ENCODE results near the gene CCDC124.

Gene CCDC124

GRCh38 chr19:17937371-17937900 is 4.6 kb downstream of the CCDC124 start:
- Histone ChIP-seq H3K9ac (ENCODE audit: low read length) (no peak overlapping the region), H3K27ac (ENCODE audit: low read depth, low read length) (no peak overlapping the region), H3K36me3 (ENCODE audit: insufficient read depth, low read length) (peaks cover 12% of the 10 kb centered on the region)

GRCh38 chr19:17938092-17938845 is 5.5 kb downstream of the CCDC124 start:
- H3K36me3 ChIP-seq (ENCODE audit: insufficient read depth, low read length), result peaks cover 12% of the 10 kb centered on the region
- H3K4me1 ChIP-seq (ENCODE audit: insufficient read depth, low read length), result peaks cover 8% of the 10 kb centered on the region
- no peak overlapping the region for H3K9ac ChIP-seq (ENCODE audit: low read length)
- H3K27ac ChIP-seq (ENCODE audit: low read depth, low read length), result no peak overlapping the region
- no peaks in the 10 kb centered on the region for H3K9me3 ChIP-seq (ENCODE audit: low read length)
- H3K27me3 ChIP-seq (ENCODE audit: control insufficient read depth in 1 of 2, insufficient read depth in 2 of 2, low read length in 2 of 2), result no peaks in the 10 kb centered on the region
- no peak overlapping the region for H3K4me3 ChIP-seq (ENCODE audit: low read depth in 1 of 2, low read length in 2 of 2)

More at GRCh38 chr19:17937371-17937900, 4.6 kb downstream of the CCDC124 start:
- Histone ChIP-seq H3K4me3 (ENCODE audit: low read depth in 1 of 2, low read length in 2 of 2) (no peak overlapping the region), H3K4me1 (ENCODE audit: insufficient read depth, low read length) (peaks cover 9% of the 10 kb centered on the region), H3K27me3 (ENCODE audit: control insufficient read depth in 1 of 2, insufficient read depth in 2 of 2, low read length in 2 of 2) (no peaks in the 10 kb centered on the region), H3K9me3 (ENCODE audit: low read length) (no peaks in the 10 kb centered on the region)

GRCh38 chr19:17942181-17942580 is 9.4 kb downstream of the CCDC124 start:
- H3K4me1 ChIP-seq (ENCODE audit: insufficient read depth, low read length), result peaks cover 15% of the 10 kb centered on the region
- H3K27ac ChIP-seq (ENCODE audit: low read depth, low read length), result no peak overlapping the region
- H3K9ac ChIP-seq (ENCODE audit: low read length), result no peak overlapping the region
- H3K36me3 ChIP-seq (ENCODE audit: insufficient read depth, low read length), result peaks cover 11% of the 10 kb centered on the region
- H3K27me3 ChIP-seq (ENCODE audit: control insufficient read depth in 1 of 2, insufficient read depth in 2 of 2, low read length in 2 of 2), result no peaks in the 10 kb centered on the region
- H3K9me3 ChIP-seq (ENCODE audit: low read length), result no peaks in the 10 kb centered on the region
- H3K4me3 ChIP-seq (ENCODE audit: low read depth in 1 of 2, low read length in 2 of 2), result no peak overlapping the region

GRCh38 chr19:17942582-17943273 is 9.9 kb downstream of the CCDC124 start:
- Histone ChIP-seq H3K4me3 (ENCODE audit: low read depth in 1 of 2, low read length in 2 of 2) (no peak overlapping the region), H3K27ac (ENCODE audit: low read depth, low read length) (no peak overlapping the region), H3K36me3 (ENCODE audit: insufficient read depth, low read length) (peaks cover 5% of the 10 kb centered on the region)

GRCh38 chr19:17943274-17944221 is 10.7 kb downstream of the CCDC124 start:
- Histone ChIP-seq H3K4me1 (ENCODE audit: insufficient read depth, low read length) (peaks cover 18% of the 10 kb centered on the region), H3K27me3 (ENCODE audit: control insufficient read depth in 1 of 2, insufficient read depth in 2 of 2, low read length in 2 of 2) (no peaks in the 10 kb centered on the region), H3K27ac (ENCODE audit: low read depth, low read length) (no peak overlapping the region), H3K9ac (ENCODE audit: low read length) (no peak overlapping the region), H3K36me3 (ENCODE audit: insufficient read depth, low read length) (no peaks in the 10 kb centered on the region), H3K4me3 (ENCODE audit: low read depth in 1 of 2, low read length in 2 of 2) (no peak overlapping the region), H3K9me3 (ENCODE audit: low read length) (no peaks in the 10 kb centered on the region)

More at GRCh38 chr19:17942582-17943273, 9.9 kb downstream of the CCDC124 start:
- peaks cover 18% of the 10 kb centered on the region for H3K4me1 ChIP-seq (ENCODE audit: insufficient read depth, low read length)
- no peaks in the 10 kb centered on the region for H3K9me3 ChIP-seq (ENCODE audit: low read length)
- H3K27me3 ChIP-seq (ENCODE audit: control insufficient read depth in 1 of 2, insufficient read depth in 2 of 2, low read length in 2 of 2), result no peaks in the 10 kb centered on the region
- no peak overlapping the region for H3K9ac ChIP-seq (ENCODE audit: low read length)

- Histone ChIP-seq H3K36me3 (ENCODE audit: insufficient read depth, low read length) (no peaks in the 10 kb centered on the region), H3K27ac (ENCODE audit: low read depth, low read length) (no peak overlapping the region), H3K27me3 (ENCODE audit: control insufficient read depth in 1 of 2, insufficient read depth in 2 of 2, low read length in 2 of 2) (peaks cover 3 to 5% of the 10 kb centered on the region in 2 donors), H3K4me1 (ENCODE audit: insufficient read depth, low read length) (peaks cover 25% of the 10 kb centered on the region), H3K9me3 (ENCODE audit: low read length) (no peaks in the 10 kb centered on the region), H3K9ac (ENCODE audit: low read length) (no peak overlapping the region), H3K4me3 (ENCODE audit: low read depth in 1 of 2, low read length in 2 of 2) (no peak overlapping the region)
Observed at GRCh38 chr19:17944301-17944700, 11.5 kb downstream of the CCDC124 start.

- Histone ChIP-seq H3K27ac (ENCODE audit: low read depth, low read length) (no peak overlapping the region), H3K9ac (ENCODE audit: low read length) (peak overlapping the region; percentile 65), H3K9me3 (ENCODE audit: low read length) (no peaks in the 10 kb centered on the region), H3K27me3 (ENCODE audit: control insufficient read depth in 1 of 2, insufficient read depth in 2 of 2, low read length in 2 of 2) (peaks cover 26 to 34% of the 10 kb centered on the region in 2 donors), H3K4me1 (ENCODE audit: insufficient read depth, low read length) (peaks cover 43% of the 10 kb centered on the region), H3K4me3 (ENCODE audit: low read depth in 1 of 2, low read length in 2 of 2) (peak overlapping the region; percentile 42 to 81), H3K36me3 (ENCODE audit: insufficient read depth, low read length) (no peaks in the 10 kb centered on the region)
Observed at GRCh38 chr19:17946965-17947784, 14.4 kb downstream of the CCDC124 start.

- Histone ChIP-seq H3K27ac (ENCODE audit: low read depth, low read length) (no peak overlapping the region), H3K9me3 (ENCODE audit: low read length) (no peaks in the 10 kb centered on the region), H3K4me1 (ENCODE audit: insufficient read depth, low read length) (peaks cover 43% of the 10 kb centered on the region)
Observed at GRCh38 chr19:17947815-17948513, 15.1 kb downstream of the CCDC124 start.

GRCh38 chr19:17948514-17948900 is 15.7 kb downstream of the CCDC124 start:
- Histone ChIP-seq H3K9me3 (ENCODE audit: low read length) (no peaks in the 10 kb centered on the region), H3K4me3 (ENCODE audit: low read depth in 1 of 2, low read length in 2 of 2) (peak overlapping the region in 1 of 2 donors; percentile 68), H3K4me1 (ENCODE audit: insufficient read depth, low read length) (peaks cover 42% of the 10 kb centered on the region), H3K36me3 (ENCODE audit: insufficient read depth, low read length) (no peaks in the 10 kb centered on the region), H3K9ac (ENCODE audit: low read length) (no peak overlapping the region), H3K27ac (ENCODE audit: low read depth, low read length) (no peak overlapping the region), H3K27me3 (ENCODE audit: control insufficient read depth in 1 of 2, insufficient read depth in 2 of 2, low read length in 2 of 2) (peaks cover 38 to 47% of the 10 kb centered on the region in 2 donors)

More at GRCh38 chr19:17947815-17948513, 15.1 kb downstream of the CCDC124 start:
- no peak overlapping the region for H3K9ac ChIP-seq (ENCODE audit: low read length)
- peak overlapping the region in 1 of 2 donors; percentile 68 for H3K4me3 ChIP-seq (ENCODE audit: low read depth in 1 of 2, low read length in 2 of 2)
- H3K27me3 ChIP-seq (ENCODE audit: control insufficient read depth in 1 of 2, insufficient read depth in 2 of 2, low read length in 2 of 2), result peaks cover 32 to 42% of the 10 kb centered on the region in 2 donors
- H3K36me3 ChIP-seq (ENCODE audit: insufficient read depth, low read length), result no peaks in the 10 kb centered on the region

Measured in muscle layer of colon (tissue), 2 donors.